Measurements from ENCODE around the gene WDR93. TPM values are rescaled to one million over a fixed set of nuclear protein-coding genes. Genes with fewer than 3 reads are reported as not detected.
A peak's percentile ranks its signal among the peaks of the same experiment; 100 is the strongest.

WDR93 gene
- total and polyA plus RNA-seq, 12 donors: 0.14 to 0.43 (median 0.36) TPM; not detected in 4

- no peaks in the 10 kb centered on the region for H3K36me3 ChIP-seq (replicated peaks in 1 of 2)
- WGBS, 4 donors: 70 to 87% (median 85%) methylated on average over 6 of the region's 6 CpGs
- no peak overlapping the region for H3K27ac ChIP-seq
- TF ChIP-seq POLR2A (IDR thresholded peaks at IDR 0.05) (no peak), CTCF (IDR thresholded peaks at IDR 0.05) (no peak)
- peaks cover 8 to 19% of the 10 kb centered on the region in 2 donors for H3K4me1 ChIP-seq (replicated peaks in 1 of 2)
- intact Hi-C loops (cut with DNase I): no loop called here
- H3K9me3 ChIP-seq (replicated peaks in 1 of 3): no peaks in the 10 kb centered on the region
- no peak overlapping the region for H3K4me3 ChIP-seq
- peak in 1 of 7 donors; percentile 17 for DNase-seq
- no peaks in the 10 kb centered on the region for H3K27me3 ChIP-seq
Observed at GRCh38 chr15:89675606-89676005, 15.0 kb upstream of the WDR93 start.

GRCh38 chr15:89677381-89677780 lies 13.2 kb upstream of the WDR93 start:
- peaks cover 14 to 24% of the 10 kb centered on the region in 2 donors for H3K4me1 ChIP-seq (replicated peaks in 1 of 2)

GRCh38 chr15:89679212-89679611 lies 11.4 kb upstream of the WDR93 start, which contains the start of gene PLIN1:
PLIN1 (minus strand) TSS chr15:89679367; CDS start chr15:89677489, 1,878 bp downstream.
- DNase-seq: no peak
- TF ChIP-seq CTCF (IDR thresholded peaks at IDR 0.05) (no peak), POLR2A (IDR thresholded peaks at IDR 0.05) (no peak)
- Histone ChIP-seq H3K4me1 (replicated peaks in 1 of 2) (peaks cover 14 to 19% of the 10 kb centered on the region in 2 donors), H3K27ac (peak within 1 kb of the TSS; percentile 4 to 86 (median 61)), H3K4me3 (no peak within 1 kb of the TSS), H3K27me3 (no peaks in the 10 kb centered on the region), H3K9me3 (replicated peaks in 1 of 3) (no peaks in the 10 kb centered on the region), H3K36me3 (replicated peaks in 1 of 2) (peaks cover 0 to 7% of the 10 kb centered on the region in 2 donors)
- 88 to 100% (median 93%) methylated on average over 2 of the region's 2 CpGs for WGBS, 4 donors
- intact Hi-C loops (cut with DNase I): no loop called here

More at GRCh38 chr15:89677381-89677780, 13.2 kb upstream of the WDR93 start:
- no peak overlapping the region for H3K4me3 ChIP-seq
- DNase-seq: peak in 1 of 7 donors; percentile 37
- H3K27me3 ChIP-seq: no peaks in the 10 kb centered on the region
- no peak overlapping the region for H3K27ac ChIP-seq
- intact Hi-C loops (cut with DNase I): no loop called here
- WGBS, 4 donors: 78 to 100% (median 98%) methylated on average over 1 of the region's 1 CpG
- no peaks in the 10 kb centered on the region for H3K36me3 ChIP-seq (replicated peaks in 1 of 2)
- no peaks in the 10 kb centered on the region for H3K9me3 ChIP-seq (replicated peaks in 1 of 3)
- TF ChIP-seq CTCF (IDR thresholded peaks at IDR 0.05) (no peak), POLR2A (IDR thresholded peaks at IDR 0.05) (no peak)

- intact Hi-C loops (cut with DNase I): no loop called here
- Histone ChIP-seq H3K27ac (peak overlapping the region; percentile 27 to 86 (median 67)), H3K4me1 (replicated peaks in 1 of 2) (peaks cover 14 to 19% of the 10 kb centered on the region in 2 donors), H3K27me3 (no peaks in the 10 kb centered on the region), H3K9me3 (replicated peaks in 1 of 3) (no peaks in the 10 kb centered on the region), H3K4me3 (no peak overlapping the region), H3K36me3 (replicated peaks in 1 of 2) (peaks cover 0 to 11% of the 10 kb centered on the region in 2 donors)
- DNase-seq: peak; percentile 74 to 92 (median 87)
- 28 to 38% (median 36%) methylated on average over 5 of the region's 5 CpGs for WGBS, 4 donors
- TF ChIP-seq POLR2A (IDR thresholded peaks at IDR 0.05) (no peak), CTCF (IDR thresholded peaks at IDR 0.05) (no peak)
Observed at GRCh38 chr15:89680282-89680873, 10.2 kb upstream of the WDR93 start.

Measured in adrenal gland (tissue), 12 donors.